Chondrocyte (in vitro differentiated cells): ENCODE data around the gene MLN. TPM values are rescaled to one million over a fixed set of nuclear protein-coding genes. Genes with fewer than 3 reads are reported as not detected.

Source experiments
- DNase-seq: peaks from one replicate; pipeline ENCODE4 v3.0.0; 2021; ENCODE audit warnings: mixed read lengths, low spot score
- H3K27ac Mint-ChIP-seq: one replicate; pipeline ENCODE4 v1.8.0; 2021; ENCODE audit warnings: mild to moderate bottlenecking, moderate library complexity, mixed read lengths; ENCODE audit not compliant: unreplicated experiment
- H3K27me3 Mint-ChIP-seq: 2 replicates; pipeline ENCODE4 v1.8.0; 2021; ENCODE audit warnings: low read depth, mixed read lengths
- H3K36me3 Mint-ChIP-seq: 2 replicates; pipeline ENCODE4 v1.8.0; 2021; ENCODE audit warnings: low read depth, mixed read lengths
- H3K4me1 Mint-ChIP-seq: 2 replicates; pipeline ENCODE4 v1.8.0; 2021; ENCODE audit warnings: low read depth, mild to moderate bottlenecking, mixed read lengths
- H3K4me3 Mint-ChIP-seq: one replicate; pipeline ENCODE4 v1.8.0; 2021; ENCODE audit warnings: mild to moderate bottlenecking, moderate library complexity, mixed read lengths; ENCODE audit not compliant: unreplicated experiment
- H3K9me3 Mint-ChIP-seq: 2 replicates; pipeline ENCODE4 v1.8.0; 2021; ENCODE audit warnings: low read depth, mixed read lengths
- total RNA-seq: library from RNA; stranded (reverse); gene quantifications from 3 replicates; pipeline ENCODE4 v1.2.1, GENCODE V29; 2021
- TF ChIP-seq, protein P1 (sequence below): fragments of 200-600 bp; sonication (generic); IDR thresholded peaks from 2 replicates; pipeline ENCODE4 v1.5.0; 2021; ENCODE audit warnings: antibody characterized with exemption, mild to moderate bottlenecking, moderate library complexity

Gene MLN
- total RNA-seq, 1 donor from 2014 or later, result not detected

DNA sequence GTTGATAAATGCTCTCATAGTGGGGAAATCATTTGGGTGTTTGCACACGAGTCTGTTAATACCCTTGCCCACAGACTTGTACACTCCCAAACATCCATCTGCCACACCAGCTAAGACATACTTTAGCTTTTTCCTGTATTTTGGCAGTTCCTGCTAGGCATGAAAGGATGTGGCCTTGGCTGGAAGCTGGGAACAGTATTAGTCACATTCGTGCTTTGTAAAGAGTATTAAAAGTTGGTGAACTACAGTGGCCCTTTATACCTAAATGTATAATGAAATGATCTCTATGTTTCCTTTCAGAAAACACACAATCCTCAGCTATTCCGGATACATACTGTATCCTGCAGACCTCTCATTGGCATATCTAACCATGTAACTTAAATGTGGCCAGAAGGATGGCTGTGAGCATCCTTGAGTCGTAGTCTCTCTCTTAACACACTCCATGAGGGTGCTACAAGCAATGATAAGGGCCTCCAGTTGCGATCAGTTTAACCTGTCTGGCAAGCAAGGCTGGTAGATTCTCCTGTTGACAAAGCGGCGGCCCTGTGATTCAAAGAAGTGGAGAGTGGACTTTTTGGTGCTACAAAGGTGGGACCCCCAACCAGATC is 16.4 kb downstream of the MLN start:
- Mint-ChIP-seq H3K27ac (peak overlapping the region; percentile 99), H3K27me3 (no peaks in the 10 kb centered on the region), H3K9me3 (no peaks in the 10 kb centered on the region), H3K36me3 (peaks cover 14% of the 10 kb centered on the region), H3K4me1 (peaks cover 55% of the 10 kb centered on the region), H3K4me3 (peak overlapping the region; percentile 92)
- no peak for DNase-seq
- TF ChIP-seq, protein P1, sequence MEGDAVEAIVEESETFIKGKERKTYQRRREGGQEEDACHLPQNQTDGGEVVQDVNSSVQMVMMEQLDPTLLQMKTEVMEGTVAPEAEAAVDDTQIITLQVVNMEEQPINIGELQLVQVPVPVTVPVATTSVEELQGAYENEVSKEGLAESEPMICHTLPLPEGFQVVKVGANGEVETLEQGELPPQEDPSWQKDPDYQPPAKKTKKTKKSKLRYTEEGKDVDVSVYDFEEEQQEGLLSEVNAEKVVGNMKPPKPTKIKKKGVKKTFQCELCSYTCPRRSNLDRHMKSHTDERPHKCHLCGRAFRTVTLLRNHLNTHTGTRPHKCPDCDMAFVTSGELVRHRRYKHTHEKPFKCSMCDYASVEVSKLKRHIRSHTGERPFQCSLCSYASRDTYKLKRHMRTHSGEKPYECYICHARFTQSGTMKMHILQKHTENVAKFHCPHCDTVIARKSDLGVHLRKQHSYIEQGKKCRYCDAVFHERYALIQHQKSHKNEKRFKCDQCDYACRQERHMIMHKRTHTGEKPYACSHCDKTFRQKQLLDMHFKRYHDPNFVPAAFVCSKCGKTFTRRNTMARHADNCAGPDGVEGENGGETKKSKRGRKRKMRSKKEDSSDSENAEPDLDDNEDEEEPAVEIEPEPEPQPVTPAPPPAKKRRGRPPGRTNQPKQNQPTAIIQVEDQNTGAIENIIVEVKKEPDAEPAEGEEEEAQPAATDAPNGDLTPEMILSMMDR, result no peak

DNA sequence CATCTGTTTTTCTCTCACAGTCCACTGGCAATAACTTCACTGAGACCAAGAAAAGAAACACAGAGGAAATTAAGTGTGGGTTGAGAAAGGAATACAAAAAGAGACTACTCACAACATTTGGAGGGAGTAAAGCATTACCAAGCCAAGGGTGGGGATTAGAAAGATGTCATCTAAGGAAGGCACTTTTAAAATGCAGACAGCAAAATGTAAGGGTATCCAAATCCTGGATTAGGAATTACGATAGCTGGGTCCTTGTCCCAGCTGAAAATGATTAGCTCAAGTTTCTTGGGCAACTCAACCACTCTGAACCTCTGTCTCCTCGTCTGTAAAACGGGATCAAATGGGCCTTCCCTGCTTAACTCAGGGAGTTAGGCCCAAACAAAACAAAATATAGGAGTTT is 17.1 kb downstream of the MLN start:
- H3K27ac Mint-ChIP-seq, result no peak overlapping the region
- H3K36me3 Mint-ChIP-seq, result peaks cover 18% of the 10 kb centered on the region
- no peak overlapping the region for H3K4me3 Mint-ChIP-seq
- H3K27me3 Mint-ChIP-seq, result no peaks in the 10 kb centered on the region
- DNase-seq, result no peak
- peaks cover 62% of the 10 kb centered on the region for H3K4me1 Mint-ChIP-seq
- TF ChIP-seq, protein P1, result no peak
- no peaks in the 10 kb centered on the region for H3K9me3 Mint-ChIP-seq

DNA sequence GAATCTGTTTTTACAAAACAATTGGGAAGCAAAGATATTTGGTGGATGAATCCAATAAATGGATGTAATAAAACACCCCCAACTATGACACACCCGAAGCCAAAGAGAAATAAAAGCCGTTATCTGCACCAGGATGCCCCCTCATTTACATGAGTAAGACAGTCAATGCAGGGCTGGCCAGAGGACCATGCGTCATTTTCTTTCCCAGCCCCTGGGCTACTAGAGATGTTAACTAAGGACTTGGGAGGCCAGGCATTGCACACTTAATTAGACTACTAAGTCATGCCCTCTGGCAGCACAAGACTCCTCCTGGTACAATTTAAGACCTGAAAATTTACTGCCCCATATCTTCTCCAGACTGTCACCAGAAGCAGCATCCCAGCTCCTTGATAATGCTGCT is 18.0 kb downstream of the MLN start:
- H3K27ac Mint-ChIP-seq, result no peak overlapping the region
- H3K36me3 Mint-ChIP-seq, result peaks cover 20% of the 10 kb centered on the region
- no peaks in the 10 kb centered on the region for H3K27me3 Mint-ChIP-seq
- no peaks in the 10 kb centered on the region for H3K9me3 Mint-ChIP-seq
- H3K4me3 Mint-ChIP-seq, result peak overlapping the region; percentile 2
- H3K4me1 Mint-ChIP-seq, result peaks cover 71% of the 10 kb centered on the region
- DNase-seq, result no peak
- TF ChIP-seq, protein P1, result no peak

DNA sequence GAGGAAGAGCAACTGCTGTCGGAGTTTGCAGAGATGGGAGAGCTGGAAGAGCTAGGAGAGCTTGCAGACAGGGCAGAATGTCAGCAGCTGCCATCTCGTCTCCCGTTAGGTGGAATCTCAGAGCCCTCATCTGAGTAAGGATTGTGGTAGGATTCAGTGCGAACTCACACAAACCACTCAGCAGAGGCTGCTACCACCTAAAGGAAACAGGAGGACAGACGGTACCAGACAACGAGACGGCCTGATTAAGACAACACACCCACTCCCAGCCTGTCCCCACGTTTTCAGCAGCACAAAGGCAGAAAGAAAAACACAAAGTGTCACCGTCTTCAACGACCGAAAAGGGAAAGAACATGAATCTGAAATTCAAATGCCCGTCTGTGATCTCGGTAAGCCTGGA is 19.0 kb downstream of the MLN start:
- Mint-ChIP-seq H3K4me3 (no peak overlapping the region), H3K27ac (peak overlapping the region; percentile 46), H3K36me3 (peaks cover 28% of the 10 kb centered on the region), H3K9me3 (no peaks in the 10 kb centered on the region), H3K27me3 (no peaks in the 10 kb centered on the region), H3K4me1 (peaks cover 65% of the 10 kb centered on the region)
- DNase-seq, result no peak
- TF ChIP-seq, protein P1, result no peak

DNA sequence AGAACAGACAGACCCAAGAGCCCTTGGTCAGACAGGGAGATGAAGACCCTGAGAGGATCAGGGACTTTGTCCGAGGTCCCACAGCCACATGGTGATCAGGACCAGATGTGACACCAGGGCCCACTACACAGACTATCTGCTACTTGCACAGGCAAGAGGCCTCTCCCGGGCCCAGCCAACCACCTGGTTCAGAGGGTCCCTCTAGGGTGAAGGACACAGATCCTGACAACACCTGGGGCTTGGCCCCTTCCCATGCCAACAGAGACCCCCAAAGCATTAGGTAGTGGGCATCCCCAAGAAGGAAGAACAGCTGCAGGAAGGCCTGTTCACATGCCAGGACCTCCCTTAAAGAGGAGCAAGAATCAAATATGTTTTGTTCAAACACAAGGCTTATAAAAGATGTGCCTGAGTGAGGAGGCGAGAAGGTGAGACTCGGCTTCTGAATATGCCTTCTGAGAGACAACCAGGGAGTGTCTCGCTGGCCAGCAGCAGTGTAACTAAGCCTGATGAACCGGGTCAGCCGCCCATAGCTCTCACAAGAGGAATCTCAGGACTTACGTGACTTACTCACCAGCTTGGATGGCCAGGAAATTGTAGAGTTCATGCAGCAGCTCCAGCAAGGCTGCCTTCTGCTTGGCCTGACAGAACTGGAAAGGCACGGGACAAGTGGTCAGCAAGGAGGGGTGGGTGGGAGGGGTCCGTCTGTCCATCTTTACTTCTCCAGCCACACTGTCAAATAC is 19.9 kb downstream of the MLN start:
- peaks cover 32% of the 10 kb centered on the region for H3K36me3 Mint-ChIP-seq
- H3K4me3 Mint-ChIP-seq, result no peak overlapping the region
- DNase-seq, result no peak
- no peaks in the 10 kb centered on the region for H3K27me3 Mint-ChIP-seq
- H3K27ac Mint-ChIP-seq, result peak overlapping the region; percentile 17
- H3K4me1 Mint-ChIP-seq, result peaks cover 57% of the 10 kb centered on the region
- TF ChIP-seq, protein P1, result no peak
- H3K9me3 Mint-ChIP-seq, result no peaks in the 10 kb centered on the region
